ENCODE measurements around the gene FBXO45. TPM values are rescaled to one million over a fixed set of nuclear protein-coding genes. Genes with fewer than 3 reads are reported as not detected.

Gene FBXO45
- total RNA-seq, 1 donor from 2014 or later, result 9.9 TPM

- no peaks in the 10 kb centered on the region for H3K36me3 Mint-ChIP-seq (ENCODE audit: low read depth)
- DNase-seq (ENCODE audit: low spot score), result no peak
- no peak for TF ChIP-seq CTCF (IDR thresholded peaks at IDR 0.05)
- peaks cover 9% of the 10 kb centered on the region for H3K27me3 Mint-ChIP-seq (ENCODE audit: low read depth)
- H3K27ac Mint-ChIP-seq (ENCODE audit: unreplicated experiment), result no peak overlapping the region
- H3K4me1 Mint-ChIP-seq (ENCODE audit: low read depth), result peaks cover 5% of the 10 kb centered on the region
- H3K4me3 Mint-ChIP-seq (ENCODE audit: unreplicated experiment), result no peak overlapping the region
- H3K9me3 Mint-ChIP-seq (ENCODE audit: low read depth), result no peaks in the 10 kb centered on the region
Measured at GRCh38 chr3:196624907-196625306, 56.4 kb downstream of the FBXO45 start.

- no peak overlapping the region for H3K27ac Mint-ChIP-seq (ENCODE audit: unreplicated experiment)
Measured at GRCh38 chr3:196625331-196625730, 56.9 kb downstream of the FBXO45 start.

GRCh38 chr3:196627918-196628231 is 59.4 kb downstream of the FBXO45 start:
- TF ChIP-seq CTCF (IDR thresholded peaks at IDR 0.05), result no peak
- no peak overlapping the region for H3K27ac Mint-ChIP-seq (ENCODE audit: unreplicated experiment)
- peaks cover 10% of the 10 kb centered on the region for H3K4me1 Mint-ChIP-seq (ENCODE audit: low read depth)
- DNase-seq (ENCODE audit: low spot score), result no peak
- H3K36me3 Mint-ChIP-seq (ENCODE audit: low read depth), result no peaks in the 10 kb centered on the region
- peaks cover 5% of the 10 kb centered on the region for H3K27me3 Mint-ChIP-seq (ENCODE audit: low read depth)
- no peaks in the 10 kb centered on the region for H3K9me3 Mint-ChIP-seq (ENCODE audit: low read depth)
- no peak overlapping the region for H3K4me3 Mint-ChIP-seq (ENCODE audit: unreplicated experiment)

More at GRCh38 chr3:196625331-196625730, 56.9 kb downstream of the FBXO45 start:
- Mint-ChIP-seq H3K4me1 (ENCODE audit: low read depth) (peaks cover under 1% of the 10 kb centered on the region), H3K27me3 (ENCODE audit: low read depth) (peaks cover 9% of the 10 kb centered on the region), H3K9me3 (ENCODE audit: low read depth) (no peaks in the 10 kb centered on the region), H3K4me3 (ENCODE audit: unreplicated experiment) (no peak overlapping the region), H3K36me3 (ENCODE audit: low read depth) (no peaks in the 10 kb centered on the region)
- TF ChIP-seq CTCF (IDR thresholded peaks at IDR 0.05), result no peak
- no peak for DNase-seq (ENCODE audit: low spot score)

- no peak for TF ChIP-seq CTCF (IDR thresholded peaks at IDR 0.05)
- Mint-ChIP-seq H3K27me3 (ENCODE audit: low read depth) (peaks cover 5% of the 10 kb centered on the region), H3K4me1 (ENCODE audit: low read depth) (peaks cover 12% of the 10 kb centered on the region), H3K4me3 (ENCODE audit: unreplicated experiment) (no peak overlapping the region), H3K27ac (ENCODE audit: unreplicated experiment) (no peak overlapping the region), H3K36me3 (ENCODE audit: low read depth) (no peaks in the 10 kb centered on the region), H3K9me3 (ENCODE audit: low read depth) (no peaks in the 10 kb centered on the region)
- DNase-seq (ENCODE audit: low spot score), result no peak
Measured at GRCh38 chr3:196629228-196629627, 60.8 kb downstream of the FBXO45 start.

- Mint-ChIP-seq H3K27me3 (ENCODE audit: low read depth) (peaks cover 4% of the 10 kb centered on the region), H3K36me3 (ENCODE audit: low read depth) (peaks cover 1% of the 10 kb centered on the region), H3K9me3 (ENCODE audit: low read depth) (no peaks in the 10 kb centered on the region), H3K4me3 (ENCODE audit: unreplicated experiment) (peak overlapping the region; percentile 84), H3K4me1 (ENCODE audit: low read depth) (peaks cover 12% of the 10 kb centered on the region), H3K27ac (ENCODE audit: unreplicated experiment) (peak overlapping the region; percentile 82)
- TF ChIP-seq CTCF (IDR thresholded peaks at IDR 0.05), result no peak
- DNase-seq (ENCODE audit: low spot score), result no peak
Measured at GRCh38 chr3:196631682-196632045, 63.2 kb downstream of the FBXO45 start.

Measured in chondrocyte (in vitro differentiated cells).